NK-92 (cell line): ENCODE results near the gene RBP3.
"Not testable (repeated sequence)": the region's sequence is repeated elsewhere in the genome, so short reads cannot be mapped to it uniquely, and the experiment has no call there.

Experiments
- DNase-seq: peaks from one replicate; lab custom pipeline; 2025; ENCODE audit not compliant: unreplicated experiment; lab: John Stamatoyannopoulos, UW

The RBP3 gene

GRCh38 chr10:47370878-47371277 is 22.7 kb downstream of the RBP3 start:
- DNase-seq, result no peak

GRCh38 chr10:47371629-47372485 is 23.7 kb downstream of the RBP3 start:
- DNase-seq, result no peak

- no peak for DNase-seq
Observed at GRCh38 chr10:47372726-47373125, 24.6 kb downstream of the RBP3 start.

GRCh38 chr10:47374611-47375536 is 26.7 kb downstream of the RBP3 start:
- DNase-seq, result no peak

GRCh38 chr10:47376522-47377220 is 28.5 kb downstream of the RBP3 start:
- no peak for DNase-seq

GRCh38 chr10:47378183-47378510 is 30.0 kb downstream of the RBP3 start:
- no peak for DNase-seq

- DNase-seq, result no peak
Observed at GRCh38 chr10:47378606-47379444, 30.7 kb downstream of the RBP3 start.

- DNase-seq, result no peak
Observed at GRCh38 chr10:47379445-47379785, 31.3 kb downstream of the RBP3 start.

- DNase-seq, result no peak
Observed at GRCh38 chr10:47379901-47380300, 31.7 kb downstream of the RBP3 start.

GRCh38 chr10:47380341-47381102 is 32.4 kb downstream of the RBP3 start:
- no peak for DNase-seq

GRCh38 chr10:47381103-47381395 is 32.9 kb downstream of the RBP3 start:
- no peak for DNase-seq

- no peak for DNase-seq
Observed at GRCh38 chr10:47381427-47382379, 33.5 kb downstream of the RBP3 start.

- no peak for DNase-seq
Observed at GRCh38 chr10:47383261-47384147, 35.3 kb downstream of the RBP3 start.

GRCh38 chr10:47384148-47384921 is 36.2 kb downstream of the RBP3 start, which contains the start of gene ZNF488:
ZNF488 (minus strand) TSS chr10:47384293; CDS start chr10:47368829, 15,464 bp downstream.
- no peak for DNase-seq

- not testable (repeated sequence) for DNase-seq
Observed at GRCh38 chr10:47386104-47386503, 37.9 kb downstream of the RBP3 start.

GRCh38 chr10:47388879-47389278 is 40.7 kb downstream of the RBP3 start:
- DNase-seq, result no peak

GRCh38 chr10:47389619-47390018 is 41.5 kb downstream of the RBP3 start:
- DNase-seq, result no peak
